K562 (cell line): ENCODE measurements around the gene SDC3. TPM values are rescaled to one million over a fixed set of nuclear protein-coding genes. Genes with fewer than 3 reads are reported as not detected.
"Not testable (repeated sequence)": the region's sequence is repeated elsewhere in the genome, so short reads cannot be mapped to it uniquely, and the experiment has no call there.

Source experiments
- ATAC-seq: fragments of 200-7000 bp; cut with Tn5 transposase; 3 replicates; pipeline ENCODE4 v1.9.1; 2020; ENCODE audit warnings: moderate library complexity
- BruUV-seq: library from RNA; stranded (reverse); fragments of 400-500 nt; replicated peaks from 2 replicates; lab custom pipeline; 2021; lab: Mats Ljungman, UMichigan
- CTCF ChIA-PET: fragments of 300-600 bp; formaldehyde crosslinking; extraction: SDS; loops from one replicate; lab custom pipeline; 2021; ENCODE audit warnings: low intra/inter-chr PET ratio; lab: Yijun Ruan, JAX
- POLR2A ChIA-PET: fragments of 300-600, 350-650 bp; sonication (Branson Sonifier 250); formaldehyde crosslinking; extraction: SDS; loops from one replicate; lab custom pipeline; 2021; ENCODE audit warnings: antibody characterized with exemption, inconsistent platforms; lab: Yijun Ruan, JAX
- DNase-seq, 4 experiments: peaks; one replicate each; pipeline versions ENCODE4 v3.0.0 to v3.0.0-alpha.2; 2011 to 2018; ENCODE audit warnings: low spot score in 3 of 4, mixed read lengths in 3 of 4; ENCODE audit errors: extremely low read depth in 1 of 4
- FAIRE-seq: peaks from 2 replicates; lab custom pipeline; 2011; peaks lifted over from hg19 to GRCh38; lab: Jason Lieb, UNC
- H2AFZ ChIP-seq: 2 replicates; pipeline ENCODE4 v1.6.0; 2011; ENCODE audit warnings: low read depth, low read length, control low read depth, inconsistent platforms
- H3K27ac ChIP-seq: fragments of 200-600 bp; 3 replicates; pipeline ENCODE4 v1.8.0; 2011; ENCODE audit warnings: low read depth, mild to moderate bottlenecking, control low read depth, inconsistent platforms, low read length, moderate library complexity, mixed read lengths; ENCODE audit errors: extremely low read depth
- H3K27me3 ChIP-seq, 2 experiments: fragments of 300-600 bp in 1 of 2; 2 replicates in 1 of 2; 3 replicates in 1 of 2; pipeline versions ENCODE4 v1.6.0 to v1.8.0; 2011; ENCODE audit warnings: inconsistent platforms in 2 of 2, low read length in 2 of 2, mild to moderate bottlenecking in 1 of 2, mixed read lengths in 1 of 2, moderate library complexity in 1 of 2; ENCODE audit not compliant: control insufficient read depth in 2 of 2, insufficient read depth in 2 of 2
- H3K36me3 ChIP-seq: fragments of 300-600 bp; 3 replicates; pipeline ENCODE4 v1.8.0; 2011; ENCODE audit warnings: mild to moderate bottlenecking, low read length, inconsistent platforms; ENCODE audit not compliant: control insufficient read depth, insufficient read depth
- H3K4me1 ChIP-seq, 2 experiments: fragments of 200-600 bp in 1 of 2; replicated peaks in 1 of 2; 2 replicates in 1 of 2; 3 replicates in 1 of 2; pipeline versions ENCODE4 v1.5.1 to v1.8.0; 2011; ENCODE audit warnings: inconsistent platforms in 2 of 2, low read length in 2 of 2, mild to moderate bottlenecking in 1 of 2, mixed read lengths in 1 of 2, moderate library complexity in 1 of 2; ENCODE audit not compliant: control insufficient read depth in 2 of 2, insufficient read depth in 2 of 2
- H3K4me2 ChIP-seq: 2 replicates; pipeline ENCODE4 v1.6.1; 2011; ENCODE audit warnings: low read length, control low read depth, inconsistent platforms, mixed read lengths; ENCODE audit not compliant: insufficient read depth
- H3K4me3 ChIP-seq: fragments of 200-600 bp; sonication (generic), shearing (Covaris generic); 2 replicates; pipeline ENCODE4 v1.5.1; 2016; ENCODE audit warnings: control low read depth, inconsistent platforms
- H3K79me2 ChIP-seq: fragments of 200-600 bp; 3 replicates; pipeline ENCODE4 v1.8.0; 2011; ENCODE audit warnings: low read length, inconsistent platforms; ENCODE audit not compliant: control insufficient read depth, insufficient read depth
- H3K9ac ChIP-seq, 2 experiments: 2 replicates each; pipeline versions ENCODE4 v1.6.0 to v1.6.1; 2011; ENCODE audit warnings: low read depth in 2 of 2, low read length in 2 of 2, control low read depth in 1 of 2, inconsistent platforms in 1 of 2, mild to moderate bottlenecking in 1 of 2, mixed read lengths in 1 of 2; ENCODE audit not compliant: insufficient read depth in 1 of 2
- H3K9me1 ChIP-seq: one replicate; pipeline ENCODE4 v1.6.0; 2011; ENCODE audit warnings: inconsistent platforms, mild to moderate bottlenecking, low read length, moderate library complexity; ENCODE audit not compliant: control insufficient read depth, insufficient read depth
- H3K9me3 ChIP-seq: replicated peaks from 2 replicates; pipeline ENCODE4 v1.5.1; 2011; ENCODE audit warnings: low read depth, low read length, inconsistent platforms; ENCODE audit not compliant: control insufficient read depth, insufficient read depth
- H4K20me1 ChIP-seq: replicated peaks from 2 replicates; pipeline ENCODE4 v1.6.1; 2011; ENCODE audit warnings: low read length, inconsistent platforms, mixed read lengths; ENCODE audit not compliant: control insufficient read depth, insufficient read depth
- ARID2 ChIP-seq: fragments of 450-650 bp; IDR thresholded peaks from 2 replicates; pipeline ENCODE4 v1.6.1; 2017; ENCODE audit warnings: antibody characterized with exemption, mild to moderate bottlenecking
- CEBPB ChIP-seq: fragments of 450-650 bp; IDR thresholded peaks from 2 replicates; pipeline ENCODE4 v1.6.1; 2016; ENCODE audit warnings: missing genetic modification characterization, missing compliant biosample characterization
- POLR2G ChIP-seq: fragments of 200-400 bp; formaldehyde crosslinking; IDR thresholded peaks from 2 replicates; pipeline ENCODE4 v1.6.1; 2017; ENCODE audit warnings: low read depth, mild to moderate bottlenecking, antibody characterized with exemption, low read length, moderate library complexity
- RBM22 ChIP-seq: fragments of 200-400 bp; formaldehyde crosslinking; IDR thresholded peaks from 2 replicates; pipeline ENCODE4 v1.6.1; 2018; ENCODE audit warnings: low read length, low read depth; ENCODE audit not compliant: poor library complexity, severe bottlenecking
- SMAD2 ChIP-seq: fragments of 150-350 bp; IDR thresholded peaks from 2 replicates; pipeline ENCODE4 v1.6.1; 2014; ENCODE audit warnings: low read depth, mild to moderate bottlenecking, low read length
- SP2 ChIP-seq: IDR thresholded peaks from 2 replicates; pipeline ENCODE4 v1.6.1; 2011; ENCODE audit warnings: mild to moderate bottlenecking, low read depth, low read length, moderate library complexity; ENCODE audit not compliant: poor library complexity, severe bottlenecking; ENCODE audit errors: extremely low read depth
- TBP ChIP-seq: optimal IDR thresholded peaks from 2 replicates; pipeline ENCODE3; 2011; ENCODE audit warnings: low read depth, low read length, improper control_type of control experiment
- WGBS: fragments of 100-300 bp; shearing (Covaris generic); methylation state at CpG from one replicate; pipeline ENCODE4 v1.1.6; 2016; ENCODE audit warnings: low coverage, mixed read lengths; ENCODE audit not compliant: insufficient coverage; ENCODE audit errors: missing lambda C conversion rate; 5-methylcytosine and 5-hydroxymethylcytosine counted together
- in situ Hi-C: fragments of 300-500 bp; cut with MboI; formaldehyde crosslinking; loops from 4 replicates; pipeline ENCODE4 v1.15.0; 2018; ENCODE audit warnings: inconsistent platforms, mixed read lengths
- intact Hi-C: fragments of 100-400 bp; cut with micrococcal nuclease; formaldehyde crosslinking; loops from 2 replicates; pipeline ENCODE4 v1.14.2; 2022
- polyA plus RNA-seq, 8 experiments: library from polyadenylated mRNA; depleted of rRNA in 4 of 8; stranded (reverse) in 5 of 8; unstranded in 3 of 8; fragments of >200 nt; fragmentation: Nextera tagmentation in 2 of 8; fragmentation: Illumina TruSeq in 1 of 8; extraction: Ambion mirVana in 2 of 8; extraction: Trizol in 1 of 8; gene quantifications; 2 replicates each; pipeline versions ENCODE4 v1.2.1 to v1.2.3, GENCODE V29; 2011 to 2014; ENCODE audit warnings: inconsistent platforms in 1 of 8, missing spikeins in 1 of 8
- total RNA-seq, 7 experiments: library from RNA; depleted of rRNA in 6 of 7; stranded (reverse); fragments of >200 nt in 6 of 7; fragmentation: Illumina TruSeq in 2 of 7; extraction: Trizol in 2 of 7; gene quantifications; 2 replicates each; pipeline versions ENCODE4 v1.2.1 to v1.2.3, GENCODE V29; 2011 to 2021; ENCODE audit warnings: low replicate concordance in 1 of 7

SDC3 gene
- total and polyA plus RNA-seq, 9 of the 15 experiments (the other 6 are each of a cell fraction or from before 2014, with no cell fraction given) = 0.38 to 44.1 (median 12.1) TPM

- POLR2A ChIA-PET = interaction anchor here (0.6 kb wide), 1 partner anchor 34 kb away, joined by 3 read pairs; no protein-coding TSS in a partner anchor
- Histone ChIP-seq H3K36me3 (peaks cover 87% of the 10 kb centered on the region), H3K27ac (no peak overlapping the region), H3K4me3 (no peak overlapping the region), H2AFZ (no peak overlapping the region), H3K79me2 (no peaks in the 10 kb centered on the region), H3K9me3 (no peaks in the 10 kb centered on the region), H3K4me1 (no peaks in the 10 kb centered on the region), H3K9ac (no peak overlapping the region), H3K27me3 (no peaks in the 10 kb centered on the region), H3K4me2 (no peak overlapping the region), H3K9me1 (no peaks in the 10 kb centered on the region), H4K20me1 (no peaks in the 10 kb centered on the region)
- BruUV-seq = no TSS peak
- ATAC-seq = no peak
- DNase-seq = no peak
- intact Hi-C loops = no loop called here
- FAIRE-seq = no peak
- CTCF ChIA-PET = interaction anchor here (0.6 kb wide), 1 partner anchor 79 kb away, joined by 3 read pairs; no protein-coding TSS in a partner anchor
- in situ Hi-C loops = no loop called here
- TF ChIP-seq RBM22 (peak; percentile 27), CEBPB (0 out of 2 replicates have a peak, but pooled peaks have one; percentile 19), TBP (no peak), SP2 (no peak), ARID2 (no peak)
Measured at GRCh38 chr1:30940541-30940940, 32.0 kb upstream of the SDC3 start.

- WGBS = 93% methylated on average over 20 of the region's 20 CpGs
- no peak overlapping the region for H3K4me3 ChIP-seq
- CTCF ChIA-PET = no interaction called here
- DNase-seq (no peak), FAIRE-seq (no peak), ATAC-seq (no peak)
- H3K9ac ChIP-seq = no peak overlapping the region
- no peaks in the 10 kb centered on the region; the same call in 1 of the 2 replicates for H4K20me1 ChIP-seq
- no peaks in the 10 kb centered on the region for H3K27me3 ChIP-seq
- H3K4me2 ChIP-seq = no peak overlapping the region
- H3K36me3 ChIP-seq = peaks cover 86% of the 10 kb centered on the region
- POLR2A ChIA-PET = interaction anchor here (1.2 kb wide), 1 partner anchor 128 kb away, joined by 3 read pairs; no protein-coding TSS in a partner anchor
- intact Hi-C loops (no loop called here), in situ Hi-C loops (no loop called here)
- H3K4me1 ChIP-seq = no peaks in the 10 kb centered on the region
- H3K79me2 ChIP-seq = no peaks in the 10 kb centered on the region
- no TSS peak for BruUV-seq
- no peak overlapping the region for H2AFZ ChIP-seq
- peak; percentile 66 for TF ChIP-seq RBM22
- TF ChIP-seq POLR2G = 0 out of 2 replicates have a peak, but pooled peaks have one; percentile 30
- no peak for TF ChIP-seq SMAD2
- no peaks in the 10 kb centered on the region for H3K9me3 ChIP-seq
- no peak overlapping the region for H3K27ac ChIP-seq
- no peaks in the 10 kb centered on the region for H3K9me1 ChIP-seq
Measured at GRCh38 chr1:30936541-30937171, 28.1 kb upstream of the SDC3 start.

GRCh38 chr1:30935758-30936157 is 27.2 kb upstream of the SDC3 start:
- ATAC-seq, H3K4me2 ChIP-seq, CTCF ChIA-PET, H3K4me3 ChIP-seq, intact Hi-C loops, H3K4me1 ChIP-seq, H3K27ac ChIP-seq, H4K20me1 ChIP-seq, H3K27me3 ChIP-seq, DNase-seq, H3K79me2 ChIP-seq, POLR2A ChIA-PET, H2AFZ ChIP-seq, H3K9me3 ChIP-seq, H3K9me1 ChIP-seq, in situ Hi-C loops, H3K9ac ChIP-seq, FAIRE-seq, BruUV-seq: not testable (repeated sequence)
- no CpG with 5 or more reads among the region's 4 CpGs for WGBS
- H3K36me3 ChIP-seq = peaks cover 82% of the 10 kb centered on the region
